ACHN (cell line): Measurements from ENCODE around the gene BGN.

ENCODE experiments used
- DNase-seq: peaks from one replicate; pipeline ENCODE4 v3.0.0-alpha.2; 2015
- in situ Hi-C: cut with HindIII; loops from 2 replicates; pipeline ENCODE4 v1.10.0; 2017; ENCODE audit warnings: low sequenced_read_pairs, low pct_ligation_motif_present, low pct_unique_long_range_greater_than_20kb

Gene BGN

GRCh38 chrX:153457827-153458466 is 36.8 kb upstream of the BGN start:
- DNase-seq: no peak
- in situ Hi-C loops: no loop called here

- no peak for DNase-seq
- in situ Hi-C loops: no loop called here
These were observed 36.3 kb upstream of the BGN start for GRCh38 chrX:153458476-153458875.

GRCh38 chrX:153459986-153460385 is 34.8 kb upstream of the BGN start:
- in situ Hi-C loops: no loop called here
- DNase-seq: peak; percentile 64

GRCh38 chrX:153460826-153461225 is 34.0 kb upstream of the BGN start:
- DNase-seq: peak; percentile 14
- in situ Hi-C loops: no loop called here

- in situ Hi-C loops: no loop called here
- DNase-seq: no peak
These were observed 32.5 kb upstream of the BGN start for GRCh38 chrX:153462291-153462690.

GRCh38 chrX:153463031-153463430 is 31.7 kb upstream of the BGN start:
- in situ Hi-C loops: no loop called here
- DNase-seq: no peak

GRCh38 chrX:153463556-153463955 is 31.2 kb upstream of the BGN start:
- no peak for DNase-seq
- in situ Hi-C loops: no loop called here

GRCh38 chrX:153464116-153464515 is 30.7 kb upstream of the BGN start:
- in situ Hi-C loops: no loop called here

GRCh38 chrX:153465691-153466380 is 28.9 kb upstream of the BGN start:
- in situ Hi-C loops: no loop called here
- DNase-seq: no peak

More at GRCh38 chrX:153464116-153464515, 30.7 kb upstream of the BGN start:
- no peak for DNase-seq

- no peak for DNase-seq
- in situ Hi-C loops: no loop called here
These were observed 26.7 kb upstream of the BGN start for GRCh38 chrX:153468008-153468580.

- in situ Hi-C loops: no loop called here
- DNase-seq: peak; percentile 24
These were observed 24.9 kb upstream of the BGN start for GRCh38 chrX:153469811-153470410.

GRCh38 chrX:153470411-153471363 is 24.1 kb upstream of the BGN start, which contains the start of gene HAUS7:
Gene HAUS7 (minus strand): TSS chrX:153470576. CDS start chrX:153470557, 19 bp downstream.
- in situ Hi-C loops: no loop called here
- DNase-seq: peak; percentile 71

- in situ Hi-C loops: no loop called here
- no peak for DNase-seq
These were observed 23.0 kb upstream of the BGN start for GRCh38 chrX:153471663-153472280.

- DNase-seq: no peak
- in situ Hi-C loops: no loop called here
These were observed 21.7 kb upstream of the BGN start for GRCh38 chrX:153473126-153473525.

GRCh38 chrX:153474266-153474665 is 20.5 kb upstream of the BGN start:
- in situ Hi-C loops: no loop called here
- no peak for DNase-seq

- DNase-seq: peak; percentile 12
- in situ Hi-C loops: no loop called here
These were observed 20.1 kb upstream of the BGN start for GRCh38 chrX:153474718-153475117.

- in situ Hi-C loops: no loop called here
- no peak for DNase-seq
These were observed 19.5 kb upstream of the BGN start for GRCh38 chrX:153475271-153475670.

GRCh38 chrX:153475751-153476281 is 19.0 kb upstream of the BGN start:
- no peak for DNase-seq
- in situ Hi-C loops: no loop called here
